Coronary artery (tissue), 2 donors: ENCODE measurements around the gene ZNF593OS.

Experiments used
- DNase-seq: peaks from one replicate; pipeline ENCODE4 v3.0.0-alpha.2; 2017; ENCODE audit warnings: low spot score
- H3K27ac ChIP-seq, 2 donors: fragments of 200-600 bp; sonication (generic); one replicate each; pipeline ENCODE4 v1.5.1; 2016 to 2019
- H3K4me3 ChIP-seq: fragments of 200-600 bp; sonication (generic); 2 replicates; pipeline ENCODE4 v1.5.1; 2016; ENCODE audit warnings: mild to moderate bottlenecking, moderate library complexity
- TF ChIP-seq, protein P1 (sequence below): fragments of 200-600 bp; sonication (generic); IDR thresholded peaks from one replicate; pipeline ENCODE4 v1.5.1; 2019; ENCODE audit warnings: antibody characterized with exemption

Gene ZNF593OS

DNA sequence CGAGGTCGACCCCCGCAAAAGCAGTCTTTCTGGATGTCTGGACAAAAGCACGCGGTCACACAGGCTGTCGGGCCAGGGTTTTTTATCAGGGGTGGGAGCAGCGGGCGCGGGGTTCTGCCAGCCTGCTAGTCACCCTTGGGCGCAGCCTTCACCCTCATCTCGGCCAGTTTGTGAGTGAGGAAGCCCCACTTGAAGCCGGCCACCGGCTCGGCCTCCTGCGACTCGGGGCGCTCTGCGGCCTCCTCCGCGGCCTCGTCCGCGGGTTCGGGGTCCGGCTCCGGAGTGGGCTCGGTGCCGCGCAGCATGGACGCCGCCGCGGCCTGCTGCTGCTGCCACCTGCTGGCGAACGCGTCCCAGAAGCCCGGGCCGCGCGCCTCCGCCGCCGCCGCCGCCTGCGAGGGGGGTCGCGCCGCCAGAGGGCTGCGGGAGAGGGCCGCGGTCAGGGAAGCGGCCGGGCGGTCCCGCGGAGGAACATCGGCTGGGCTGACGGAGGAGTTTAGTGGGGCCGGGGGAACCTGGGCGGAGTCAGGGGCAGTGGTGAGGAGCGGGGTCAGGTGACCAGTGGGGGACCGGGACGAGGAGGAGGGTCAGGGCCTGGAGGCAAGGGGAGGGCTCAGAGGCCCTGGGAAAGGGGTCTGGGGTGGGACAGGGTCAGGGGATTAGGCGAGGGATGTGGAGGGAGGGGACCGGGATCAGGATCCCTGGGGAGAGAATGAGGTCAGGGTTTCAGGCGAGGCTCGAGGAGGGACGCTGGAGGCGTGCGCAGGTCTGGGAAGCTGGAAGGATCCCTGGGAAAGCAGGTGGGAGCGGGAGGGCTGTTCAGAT is 7.4 kb downstream of the ZNF593OS start:
- DNase-seq = no peak
- H3K4me3 ChIP-seq = peak overlapping the region; percentile 71
- peak overlapping the region in 1 of 2 donors; percentile 65 for H3K27ac ChIP-seq

GRCh38 chr1:26163684-26164035 is 8.0 kb downstream of the ZNF593OS start:
- peak overlapping the region; percentile 71 for H3K4me3 ChIP-seq
- TF ChIP-seq, protein P1, sequence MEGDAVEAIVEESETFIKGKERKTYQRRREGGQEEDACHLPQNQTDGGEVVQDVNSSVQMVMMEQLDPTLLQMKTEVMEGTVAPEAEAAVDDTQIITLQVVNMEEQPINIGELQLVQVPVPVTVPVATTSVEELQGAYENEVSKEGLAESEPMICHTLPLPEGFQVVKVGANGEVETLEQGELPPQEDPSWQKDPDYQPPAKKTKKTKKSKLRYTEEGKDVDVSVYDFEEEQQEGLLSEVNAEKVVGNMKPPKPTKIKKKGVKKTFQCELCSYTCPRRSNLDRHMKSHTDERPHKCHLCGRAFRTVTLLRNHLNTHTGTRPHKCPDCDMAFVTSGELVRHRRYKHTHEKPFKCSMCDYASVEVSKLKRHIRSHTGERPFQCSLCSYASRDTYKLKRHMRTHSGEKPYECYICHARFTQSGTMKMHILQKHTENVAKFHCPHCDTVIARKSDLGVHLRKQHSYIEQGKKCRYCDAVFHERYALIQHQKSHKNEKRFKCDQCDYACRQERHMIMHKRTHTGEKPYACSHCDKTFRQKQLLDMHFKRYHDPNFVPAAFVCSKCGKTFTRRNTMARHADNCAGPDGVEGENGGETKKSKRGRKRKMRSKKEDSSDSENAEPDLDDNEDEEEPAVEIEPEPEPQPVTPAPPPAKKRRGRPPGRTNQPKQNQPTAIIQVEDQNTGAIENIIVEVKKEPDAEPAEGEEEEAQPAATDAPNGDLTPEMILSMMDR = no peak
- peak overlapping the region in 1 of 2 donors; percentile 65 for H3K27ac ChIP-seq
- no peak for DNase-seq

More for the DNA sequence above, 7.4 kb downstream of the ZNF593OS start:
- TF ChIP-seq, protein P1 = peak; percentile 72

DNA sequence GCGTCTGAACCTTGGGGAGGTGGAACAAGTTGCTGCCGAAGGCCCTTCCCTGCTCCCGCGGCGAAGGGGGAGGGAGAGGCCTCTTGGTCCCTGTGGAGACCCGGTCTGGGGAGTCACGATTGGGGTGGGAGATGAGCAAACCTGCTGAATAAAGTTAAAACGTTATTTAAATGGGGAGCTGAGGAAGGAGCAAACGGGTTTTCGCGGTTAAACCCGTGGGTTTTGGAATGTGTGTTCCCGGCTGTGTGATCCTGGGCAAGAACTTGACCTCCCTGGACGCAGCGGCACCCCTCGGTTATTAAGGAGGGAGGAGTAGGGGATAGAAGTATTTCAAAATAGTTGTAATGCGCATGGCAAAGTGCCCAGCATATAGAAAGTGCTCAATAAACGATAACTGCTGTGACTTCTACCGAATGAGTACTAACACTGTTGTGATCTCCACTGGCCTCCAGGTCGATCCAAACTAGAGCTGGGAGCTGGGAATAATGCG is 9.4 kb downstream of the ZNF593OS start:
- H3K27ac ChIP-seq = peak overlapping the region in 1 of 2 donors; percentile 58
- TF ChIP-seq, protein P1 = no peak
- DNase-seq = no peak

GRCh38 chr1:26161415-26162219 is 10.0 kb downstream of the ZNF593OS start:
- Histone ChIP-seq H3K27ac (peak overlapping the region in 1 of 2 donors; percentile 58), H3K4me3 (peak overlapping the region; percentile 72)
- TF ChIP-seq, protein P1 = no peak
- no peak for DNase-seq

More for the DNA sequence above, 9.4 kb downstream of the ZNF593OS start:
- peak overlapping the region; percentile 72 for H3K4me3 ChIP-seq

GRCh38 chr1:26160527-26161414 is 10.9 kb downstream of the ZNF593OS start:
- peak overlapping the region; percentile 72 for H3K4me3 ChIP-seq
- DNase-seq = no peak
- TF ChIP-seq, protein P1 = no peak
- H3K27ac ChIP-seq = no peak overlapping the region

DNA sequence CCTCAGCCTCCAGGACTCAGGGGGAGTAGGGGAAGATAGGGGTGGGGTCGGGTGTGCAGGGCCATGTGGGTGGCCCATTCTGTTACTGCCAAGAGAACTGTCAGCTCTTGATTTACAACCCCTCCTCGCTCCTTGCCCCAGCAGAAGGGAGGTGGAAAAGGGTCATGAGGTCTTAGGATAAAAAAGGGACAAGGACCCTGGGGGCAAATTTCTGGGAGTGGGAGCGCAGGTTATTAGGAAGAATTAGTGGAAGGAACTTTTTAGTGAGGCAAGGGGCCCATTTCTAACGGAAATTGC is 11.9 kb downstream of the ZNF593OS start:
- no peak for DNase-seq
- peak overlapping the region; percentile 72 for H3K4me3 ChIP-seq
- H3K27ac ChIP-seq = peak overlapping the region in 1 of 2 donors; percentile 47
- TF ChIP-seq, protein P1 = no peak
